ENCODE results near the gene RGS13.
"Not testable (repeated sequence)": the region's sequence is repeated elsewhere in the genome, so short reads cannot be mapped to it uniquely, and the experiment has no call there.

RGS13 gene

GRCh38 chr1:192683081-192683480 lies 47.1 kb downstream of the RGS13 start:
- not testable (repeated sequence) for DNase-seq

GRCh38 chr1:192689459-192689858 lies 53.5 kb downstream of the RGS13 start:
- no peak for DNase-seq

DNA sequence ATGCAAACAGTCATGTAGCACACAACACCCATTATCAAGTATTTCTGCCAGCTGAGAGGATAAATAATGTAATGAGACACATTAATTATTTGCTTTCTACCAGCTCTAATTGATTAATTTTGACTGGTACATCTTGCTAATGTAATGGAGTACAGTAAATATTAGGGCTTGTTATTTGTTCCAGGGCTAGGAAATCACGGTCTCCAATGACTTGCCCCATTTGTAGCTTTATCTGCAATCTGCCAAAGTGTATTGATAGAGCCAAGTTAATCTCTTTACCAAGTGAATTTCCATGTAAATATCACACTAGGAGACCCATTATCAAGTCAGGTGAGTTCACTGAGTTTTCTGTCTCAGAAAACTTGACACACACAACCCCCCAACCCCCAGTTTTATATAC lies 55.1 kb downstream of the RGS13 start:
- DNase-seq = no peak

DNA sequence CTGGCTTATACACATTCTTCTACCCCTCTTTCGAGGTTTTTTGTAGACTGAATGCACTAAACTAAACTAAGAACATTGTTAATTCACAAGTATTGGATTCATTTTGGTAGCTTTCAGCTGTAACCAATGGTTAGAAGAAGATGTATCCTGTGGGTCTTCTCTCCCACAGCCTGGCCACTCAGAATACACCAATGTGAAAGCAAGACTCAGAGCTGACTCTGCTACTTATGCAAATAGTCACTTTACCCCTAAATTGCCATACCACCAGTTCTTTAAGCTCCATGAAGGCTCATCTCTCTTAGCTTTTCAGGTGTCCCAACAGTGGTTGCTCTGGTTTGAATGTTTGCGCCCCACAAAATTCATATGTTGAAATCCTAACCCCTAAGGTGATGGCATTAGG lies 60.1 kb downstream of the RGS13 start:
- DNase-seq = no peak

DNA sequence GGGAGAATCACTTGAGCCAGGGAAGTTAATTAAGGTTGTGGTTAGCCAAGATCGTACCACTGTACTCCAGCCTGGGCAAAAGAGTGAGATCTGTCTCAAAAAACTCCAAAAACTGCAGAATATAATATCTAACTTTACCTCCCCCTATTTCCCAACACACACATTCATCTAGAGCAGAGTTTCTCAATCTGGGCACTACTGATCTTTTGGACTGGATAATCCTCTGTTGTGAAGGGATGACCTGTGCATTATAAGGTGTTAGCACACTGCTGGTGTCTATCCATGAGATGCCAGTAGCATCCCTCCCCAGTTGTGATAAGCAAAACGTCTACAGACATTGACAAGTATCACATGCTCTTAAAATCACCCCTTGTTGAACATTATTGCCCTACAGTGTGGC lies 61.8 kb downstream of the RGS13 start:
- no peak for DNase-seq

GRCh38 chr1:192698731-192699130 lies 62.8 kb downstream of the RGS13 start:
- DNase-seq = no peak

DNA sequence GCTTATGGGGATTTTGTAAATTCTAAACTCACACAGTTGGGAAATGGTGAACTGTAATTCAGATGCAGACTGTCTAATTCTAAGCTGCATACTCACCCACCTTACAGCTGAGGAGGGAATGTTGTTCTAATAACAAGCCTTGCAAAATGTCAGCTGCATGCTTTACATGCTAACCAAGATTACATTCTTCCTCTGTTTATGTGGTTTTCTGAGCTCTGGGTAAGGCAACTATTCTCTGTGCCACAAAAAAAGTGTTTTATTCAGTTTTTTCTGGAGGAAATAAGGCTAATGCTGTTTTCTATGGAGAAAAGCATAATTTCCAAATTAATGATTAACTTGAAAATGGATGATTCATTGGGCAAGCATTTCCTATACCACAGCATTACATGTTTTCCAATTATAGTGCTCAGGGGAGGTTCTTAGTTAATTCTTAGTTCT lies 64.9 kb downstream of the RGS13 start:
- DNase-seq = peak; percentile 14

- peak; percentile 79 for DNase-seq
These were observed 66.4 kb downstream of the RGS13 start for GRCh38 chr1:192702212-192702902.

GRCh38 chr1:192703283-192704206 lies 67.6 kb downstream of the RGS13 start:
- no peak for DNase-seq

- DNase-seq = no peak
These were observed 69.6 kb downstream of the RGS13 start for GRCh38 chr1:192705510-192705909.

DNA sequence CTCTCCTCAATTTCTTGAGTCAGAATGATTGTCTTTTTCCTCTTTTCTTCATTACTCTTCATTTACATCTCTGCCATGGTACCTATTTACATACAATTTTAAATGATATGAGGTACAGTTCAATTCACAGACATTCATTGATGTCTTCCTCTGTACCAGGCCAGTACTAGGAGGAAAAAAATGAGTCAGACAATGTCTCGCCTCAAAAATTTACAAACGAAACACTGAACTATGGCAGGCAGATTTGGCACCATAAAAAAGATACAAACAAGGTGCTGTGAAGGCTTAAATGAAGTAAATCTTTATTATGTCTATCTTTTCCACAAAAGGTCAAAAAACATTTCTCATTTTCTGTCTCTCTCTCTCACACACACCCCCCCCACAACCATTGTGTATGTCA lies 71.0 kb downstream of the RGS13 start:
- no peak for DNase-seq

DNA sequence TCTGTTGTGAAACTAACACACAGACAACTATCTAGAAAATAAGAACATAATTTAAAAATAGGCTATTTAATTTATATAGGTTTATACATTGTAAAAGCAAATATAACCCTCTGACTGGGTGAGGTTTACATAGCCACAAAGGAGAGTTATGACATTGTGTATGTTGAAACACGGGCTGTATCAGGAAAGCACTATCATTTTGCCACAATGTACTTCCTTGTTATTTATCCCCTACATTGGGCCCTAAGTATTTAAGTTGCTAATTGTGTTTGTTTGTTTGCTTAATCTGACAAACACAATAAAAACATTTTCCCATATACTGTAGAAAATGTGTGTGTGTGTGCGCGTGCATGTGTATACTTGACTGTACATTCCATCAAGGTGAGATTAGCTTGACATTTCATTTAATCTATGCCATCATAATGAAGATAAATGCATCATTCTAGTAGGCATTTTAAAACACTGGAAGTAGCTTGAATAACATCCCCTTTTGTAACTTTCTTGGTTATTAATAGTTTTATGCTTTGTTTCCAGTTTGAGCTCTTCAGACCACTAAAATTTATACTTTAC lies 72.1 kb downstream of the RGS13 start:
- DNase-seq = peak; percentile 30

DNA sequence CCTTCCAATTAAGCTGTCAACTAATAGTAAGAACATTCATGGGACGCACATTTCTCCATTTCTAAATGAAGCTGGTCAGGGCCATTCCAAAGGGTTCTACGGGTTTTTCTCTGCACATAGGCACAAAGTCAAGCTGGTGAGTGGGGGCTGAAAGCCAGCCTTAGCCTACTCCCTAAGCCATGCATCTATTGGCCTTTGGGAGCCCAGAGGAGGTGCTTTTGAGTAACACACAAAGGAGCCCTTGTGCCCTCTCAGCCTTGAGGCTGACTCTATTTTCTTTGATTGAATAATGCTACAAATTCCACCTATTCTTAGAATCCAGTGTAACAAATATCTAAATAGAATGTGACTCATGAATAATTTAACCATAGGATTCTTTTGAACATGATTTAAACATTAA lies 73.6 kb downstream of the RGS13 start:
- no peak for DNase-seq
